ENCODE measurements around the gene SYPL2.
A peak's percentile ranks its signal among the peaks of the same experiment; 100 is the strongest.

SYPL2 gene

DNA sequence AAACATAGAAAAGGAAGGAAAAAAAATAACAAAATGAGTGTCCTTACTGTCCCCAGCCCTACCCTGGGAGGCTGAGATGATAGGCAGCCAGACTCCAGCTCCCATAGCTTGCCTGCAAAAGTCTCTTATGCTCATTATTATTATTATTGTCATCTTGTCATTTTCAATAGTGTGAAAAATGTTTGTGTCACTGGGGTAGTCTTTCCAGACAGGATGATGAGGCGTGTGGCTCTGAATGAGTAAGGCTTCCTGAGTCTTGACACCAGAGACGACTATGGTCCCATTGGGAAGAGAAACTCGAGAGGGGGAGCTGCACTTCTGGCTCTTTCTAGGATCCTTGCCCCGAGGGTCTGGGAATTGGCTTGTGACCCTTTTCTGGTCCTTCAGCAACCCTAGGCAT lies 26.4 kb downstream of the SYPL2 start:
- Histone ChIP-seq H3K4me1 (ENCODE audit: insufficient read depth, poor library complexity, severe bottlenecking) (peaks cover 3% of the 10 kb centered on the region), H3K27ac (ENCODE audit: poor library complexity, severe bottlenecking) (no peak overlapping the region), H3K27me3 (ENCODE audit: insufficient read depth, poor library complexity, severe bottlenecking) (no peaks in the 10 kb centered on the region), H3K9me3 (ENCODE audit: severe bottlenecking) (no peaks in the 10 kb centered on the region), H3K4me3 (ENCODE audit: severe bottlenecking) (no peak overlapping the region), H3K36me3 (ENCODE audit: low read depth) (peaks cover 15% of the 10 kb centered on the region)
- DNase-seq (ENCODE audit: low spot score) (no peak), ATAC-seq (ENCODE audit: low read depth) (no peak)
- TF ChIP-seq, protein P1, sequence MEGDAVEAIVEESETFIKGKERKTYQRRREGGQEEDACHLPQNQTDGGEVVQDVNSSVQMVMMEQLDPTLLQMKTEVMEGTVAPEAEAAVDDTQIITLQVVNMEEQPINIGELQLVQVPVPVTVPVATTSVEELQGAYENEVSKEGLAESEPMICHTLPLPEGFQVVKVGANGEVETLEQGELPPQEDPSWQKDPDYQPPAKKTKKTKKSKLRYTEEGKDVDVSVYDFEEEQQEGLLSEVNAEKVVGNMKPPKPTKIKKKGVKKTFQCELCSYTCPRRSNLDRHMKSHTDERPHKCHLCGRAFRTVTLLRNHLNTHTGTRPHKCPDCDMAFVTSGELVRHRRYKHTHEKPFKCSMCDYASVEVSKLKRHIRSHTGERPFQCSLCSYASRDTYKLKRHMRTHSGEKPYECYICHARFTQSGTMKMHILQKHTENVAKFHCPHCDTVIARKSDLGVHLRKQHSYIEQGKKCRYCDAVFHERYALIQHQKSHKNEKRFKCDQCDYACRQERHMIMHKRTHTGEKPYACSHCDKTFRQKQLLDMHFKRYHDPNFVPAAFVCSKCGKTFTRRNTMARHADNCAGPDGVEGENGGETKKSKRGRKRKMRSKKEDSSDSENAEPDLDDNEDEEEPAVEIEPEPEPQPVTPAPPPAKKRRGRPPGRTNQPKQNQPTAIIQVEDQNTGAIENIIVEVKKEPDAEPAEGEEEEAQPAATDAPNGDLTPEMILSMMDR (IDR thresholded peaks at IDR 0.05; ENCODE audit: poor library complexity, severe bottlenecking), result no peak

DNA sequence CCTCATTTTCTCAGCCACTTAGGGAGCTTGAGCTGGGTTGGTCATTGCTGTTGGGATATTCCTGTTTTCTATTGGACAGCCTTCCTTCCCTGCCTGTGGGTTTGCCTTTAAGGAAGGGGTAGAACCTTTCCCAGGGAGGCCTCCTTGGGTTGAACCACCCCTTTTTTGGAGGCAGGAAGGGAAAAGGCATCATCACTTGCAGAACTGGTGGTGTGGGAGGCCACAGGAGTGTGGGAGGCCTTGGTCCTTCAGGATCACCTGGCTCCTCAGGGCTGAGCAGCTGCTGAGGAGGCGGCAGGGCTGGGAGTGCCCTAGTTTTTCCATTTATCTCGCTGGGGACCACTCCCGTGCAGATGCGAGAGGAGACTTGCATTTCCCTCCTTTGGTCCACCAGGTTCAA lies 26.9 kb downstream of the SYPL2 start:
- Histone ChIP-seq H3K4me3 (ENCODE audit: severe bottlenecking) (no peak overlapping the region), H3K4me1 (ENCODE audit: insufficient read depth, poor library complexity, severe bottlenecking) (peaks cover 3% of the 10 kb centered on the region), H3K27ac (ENCODE audit: poor library complexity, severe bottlenecking) (no peak overlapping the region), H3K9me3 (ENCODE audit: severe bottlenecking) (no peaks in the 10 kb centered on the region), H3K36me3 (ENCODE audit: low read depth) (peaks cover 15% of the 10 kb centered on the region), H3K27me3 (ENCODE audit: insufficient read depth, poor library complexity, severe bottlenecking) (no peaks in the 10 kb centered on the region)
- no peak for DNase-seq (ENCODE audit: low spot score)
- TF ChIP-seq, protein P1 (IDR thresholded peaks at IDR 0.05; ENCODE audit: poor library complexity, severe bottlenecking), result no peak
- ATAC-seq (ENCODE audit: low read depth), result no peak

DNA sequence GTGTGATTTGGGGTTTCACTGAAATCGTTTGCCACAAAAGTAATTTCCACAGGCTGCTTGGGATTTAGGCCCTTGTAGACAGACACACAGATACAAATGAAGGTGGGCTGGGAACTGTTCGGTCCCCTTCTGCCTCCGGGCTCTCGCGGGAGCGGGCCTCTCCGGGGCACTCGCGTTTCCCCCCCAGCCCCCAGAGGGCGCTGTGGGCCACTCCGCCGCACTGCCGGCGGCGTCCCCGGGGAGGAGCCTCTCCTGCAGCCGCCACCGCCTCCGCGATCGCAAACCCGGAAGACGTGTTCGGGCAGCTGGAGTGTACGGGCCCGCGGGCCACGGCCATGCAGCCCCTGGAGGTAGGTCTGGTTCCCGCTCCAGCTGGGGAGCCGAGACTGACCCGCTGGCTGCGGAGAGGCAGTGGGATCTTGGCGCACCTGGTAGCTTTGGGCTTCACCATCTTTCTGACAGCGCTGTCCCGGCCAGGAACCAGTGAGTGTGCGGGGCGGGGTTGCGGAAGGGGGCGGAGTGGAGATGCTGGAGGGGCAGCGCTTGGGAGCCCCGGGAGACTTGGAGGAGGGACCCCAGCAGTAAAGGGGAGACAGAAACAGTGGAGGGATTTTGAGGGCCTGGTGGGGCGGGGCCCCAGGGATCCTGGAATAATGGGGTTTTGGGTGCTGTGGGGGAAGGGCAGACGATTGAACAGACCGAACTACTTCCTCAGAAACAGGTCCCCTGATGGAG lies 27.6 kb downstream of the SYPL2 start, which contains the start of gene CYB561D1:
TSS of gene CYB561D1 (plus strand) at position 290 of the 735 bp plus-strand sequence. CDS start at position 336, 46 bp downstream.
- ATAC-seq (ENCODE audit: low read depth) (peak; percentile 89), DNase-seq (ENCODE audit: low spot score) (peak; percentile 84)
- H3K27ac ChIP-seq (ENCODE audit: poor library complexity, severe bottlenecking), result peak within 1 kb of the TSS; percentile 36
- no peaks in the 10 kb centered on the region for H3K9me3 ChIP-seq (ENCODE audit: severe bottlenecking)
- H3K36me3 ChIP-seq (ENCODE audit: low read depth), result peaks cover 15% of the 10 kb centered on the region
- TF ChIP-seq, protein P1 (IDR thresholded peaks at IDR 0.05; ENCODE audit: poor library complexity, severe bottlenecking), result peak; percentile 99
- no peaks in the 10 kb centered on the region for H3K27me3 ChIP-seq (ENCODE audit: insufficient read depth, poor library complexity, severe bottlenecking)
- H3K4me3 ChIP-seq (ENCODE audit: severe bottlenecking), result peak within 1 kb of the TSS; percentile 94
- peaks cover 3% of the 10 kb centered on the region for H3K4me1 ChIP-seq (ENCODE audit: insufficient read depth, poor library complexity, severe bottlenecking)

DNA sequence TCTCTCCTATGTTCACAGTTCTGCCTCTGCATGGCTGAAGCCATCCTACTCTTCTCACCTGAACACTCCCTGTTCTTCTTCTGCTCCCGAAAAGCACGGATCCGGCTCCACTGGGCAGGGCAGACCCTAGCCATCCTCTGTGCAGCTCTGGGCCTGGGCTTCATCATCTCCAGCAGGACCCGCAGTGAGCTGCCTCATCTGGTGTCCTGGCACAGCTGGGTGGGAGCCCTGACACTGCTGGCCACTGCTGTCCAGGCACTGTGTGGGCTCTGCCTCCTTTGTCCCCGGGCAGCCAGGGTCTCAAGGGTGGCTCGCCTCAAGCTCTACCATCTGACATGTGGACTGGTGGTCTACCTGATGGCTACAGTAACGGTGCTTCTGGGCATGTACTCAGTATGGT lies 29.4 kb downstream of the SYPL2 start:
- TF ChIP-seq, protein P1 (IDR thresholded peaks at IDR 0.05; ENCODE audit: poor library complexity, severe bottlenecking), result no peak
- no peak for DNase-seq (ENCODE audit: low spot score)
- no peaks in the 10 kb centered on the region for H3K9me3 ChIP-seq (ENCODE audit: severe bottlenecking)
- ATAC-seq (ENCODE audit: low read depth), result no peak
- H3K4me3 ChIP-seq (ENCODE audit: severe bottlenecking), result no peak overlapping the region
- peaks cover 15% of the 10 kb centered on the region for H3K36me3 ChIP-seq (ENCODE audit: low read depth)
- no peak overlapping the region for H3K27ac ChIP-seq (ENCODE audit: poor library complexity, severe bottlenecking)
- peaks cover 3% of the 10 kb centered on the region for H3K4me1 ChIP-seq (ENCODE audit: insufficient read depth, poor library complexity, severe bottlenecking)
- H3K27me3 ChIP-seq (ENCODE audit: insufficient read depth, poor library complexity, severe bottlenecking), result no peaks in the 10 kb centered on the region

Measured in RWPE2 (cell line).